GM12878 (cell line): ENCODE data around the gene PCDHGA4. TPM values are rescaled to one million over a fixed set of nuclear protein-coding genes. Genes with fewer than 3 reads are reported as not detected.

ENCODE experiments used
- ATAC-seq: fragments of 200-7000 bp; cut with Tn5 transposase; 3 replicates; pipeline ENCODE4 v1.9.1; 2020; ENCODE audit warnings: mild to moderate bottlenecking, moderate library complexity
- BruUV-seq: library from RNA; stranded (reverse); fragments of 400-500 nt; replicated peaks from 2 replicates; lab custom pipeline; 2021; lab: Mats Ljungman, UMichigan
- CTCF ChIA-PET: fragments of 300-600 bp; sonication (Branson Sonifier 250); formaldehyde crosslinking; extraction: SDS; loops from one replicate; lab custom pipeline; 2021; ENCODE audit warnings: inconsistent platforms; lab: Yijun Ruan, JAX
- POLR2A ChIA-PET: fragments of 350-600 bp; formaldehyde crosslinking; extraction: SDS; loops from one replicate; lab custom pipeline; 2021; ENCODE audit warnings: inconsistent platforms; lab: Charles Lee
- RAD21 ChIA-PET: fragments of 300-600 bp; sonication (Branson Sonifier 250); formaldehyde crosslinking; loops from one replicate; lab custom pipeline; 2023; ENCODE audit warnings: antibody characterized with exemption; ENCODE audit not compliant: unreplicated experiment; lab: Charles Lee
- SMC1A ChIA-PET: fragments of 300-600 bp; sonication (Branson Sonifier 250); formaldehyde crosslinking; loops from one replicate; lab custom pipeline; 2023; ENCODE audit not compliant: unreplicated experiment, uncharacterized antibody; lab: Charles Lee
- DNase-seq: peaks from one replicate; pipeline ENCODE4 v3.0.0-alpha.2; 2011; ENCODE audit warnings: low read depth, low spot score
- FAIRE-seq: peaks from 3 replicates; lab custom pipeline; 2011; peaks lifted over from hg19 to GRCh38; lab: Jason Lieb, UNC
- H2AFZ ChIP-seq: 2 replicates; pipeline ENCODE4 v1.6.0; 2011; ENCODE audit warnings: low read depth, low read length, control low read depth; ENCODE audit not compliant: control insufficient read depth
- H3K27ac ChIP-seq: 2 replicates; pipeline ENCODE4 v1.5.1; 2011; ENCODE audit warnings: control low read depth; ENCODE audit not compliant: control insufficient read depth, insufficient read depth
- H3K27me3 ChIP-seq, 2 experiments: replicated peaks in 1 of 2; 2 replicates each; pipeline versions ENCODE4 v1.6.0 to v1.6.1; 2011; ENCODE audit warnings: low read length in 1 of 2; ENCODE audit not compliant: control insufficient read depth in 2 of 2, insufficient read depth in 2 of 2
- H3K36me3 ChIP-seq, 2 experiments: 2 replicates each; pipeline ENCODE4 v1.5.1; 2011; ENCODE audit warnings: low read length in 1 of 2; ENCODE audit not compliant: control insufficient read depth in 2 of 2, insufficient read depth in 2 of 2
- H3K4me1 ChIP-seq: 2 replicates; pipeline ENCODE4 v1.6.1; 2011; ENCODE audit warnings: mild to moderate bottlenecking, low read length, moderate library complexity, mixed read lengths; ENCODE audit not compliant: control insufficient read depth, insufficient read depth
- H3K4me2 ChIP-seq: 2 replicates; pipeline ENCODE4 v1.6.0; 2011; ENCODE audit warnings: control low read depth; ENCODE audit not compliant: control insufficient read depth, insufficient read depth
- H3K4me3 ChIP-seq: fragments of 200-600 bp; sonication (generic); 2 replicates; pipeline ENCODE4 v1.5.1; 2016
- H3K79me2 ChIP-seq: 2 replicates; pipeline ENCODE4 v1.6.0; 2011; ENCODE audit warnings: low read length; ENCODE audit not compliant: control insufficient read depth, insufficient read depth
- H3K9ac ChIP-seq: 2 replicates; pipeline ENCODE4 v1.8.0; 2011; ENCODE audit warnings: low read length, control low read depth, mixed read lengths; ENCODE audit not compliant: control insufficient read depth, insufficient read depth
- H3K9me3 ChIP-seq: replicated peaks from 3 replicates; pipeline ENCODE4 v1.5.1; 2011; ENCODE audit warnings: mild to moderate bottlenecking, low read length; ENCODE audit not compliant: control insufficient read depth, insufficient read depth
- H4K20me1 ChIP-seq: 2 replicates; pipeline ENCODE4 v1.6.0; 2011; ENCODE audit not compliant: control insufficient read depth, insufficient read depth
- ATF7 ChIP-seq: fragments of 450-650 bp; IDR thresholded peaks from 2 replicates; pipeline ENCODE4 v1.6.1; 2016; ENCODE audit warnings: low read depth, mild to moderate bottlenecking
- ELK1 ChIP-seq: IDR thresholded peaks from 2 replicates; pipeline ENCODE4 v1.6.1; 2012; ENCODE audit warnings: low read depth, low read length, improper control_type of control experiment
- EZH2 ChIP-seq: IDR thresholded peaks from 2 replicates; pipeline ENCODE4 v1.6.1; 2012; ENCODE audit warnings: low read depth, mild to moderate bottlenecking, control low read depth, inconsistent platforms, low read length, borderline replicate concordance; ENCODE audit not compliant: control insufficient read depth
- KDM1A ChIP-seq: fragments of 200-600 bp; sonication (generic); IDR thresholded peaks from 2 replicates; pipeline ENCODE4 v1.6.1; 2016; ENCODE audit warnings: borderline replicate concordance
- MEF2A ChIP-seq: IDR thresholded peaks from 2 replicates; pipeline ENCODE4 v1.6.1; 2011; ENCODE audit warnings: low read depth, mild to moderate bottlenecking, low read length, moderate library complexity; ENCODE audit not compliant: insufficient read depth
- NRF1 ChIP-seq: conservative IDR thresholded peaks from 2 replicates; pipeline ENCODE4 v1.6.1; 2011; ENCODE audit warnings: mild to moderate bottlenecking, low read depth, low read length, improper control_type of control experiment
- RELA ChIP-seq: fragments of 450-650 bp; IDR thresholded peaks from 2 replicates; pipeline ENCODE4 v1.8.0; 2014; ENCODE audit warnings: borderline replicate concordance; ENCODE audit not compliant: partially characterized antibody
- RFX5 ChIP-seq: IDR thresholded peaks from 2 replicates; pipeline ENCODE4 v1.6.1; 2011; ENCODE audit warnings: low read depth, low read length, improper control_type of control experiment
- SKIL ChIP-seq: fragments of 450-650 bp; IDR thresholded peaks from 2 replicates; pipeline ENCODE4 v1.6.1; 2017; ENCODE audit warnings: mild to moderate bottlenecking, low read depth, inconsistent platforms; ENCODE audit not compliant: poor library complexity, severe bottlenecking
- SP1 ChIP-seq: IDR thresholded peaks from one replicate; pipeline ENCODE4 v1.6.1; 2011; ENCODE audit warnings: low read depth, low read length
- SREBF1 ChIP-seq: IDR thresholded peaks from 2 replicates; pipeline ENCODE4 v1.6.1; 2012; ENCODE audit warnings: mild to moderate bottlenecking, low read length
- WRNIP1 ChIP-seq: IDR thresholded peaks from 2 replicates; pipeline ENCODE4 v1.6.1; 2011; ENCODE audit warnings: low read depth, low read length, improper control_type of control experiment, borderline replicate concordance
- ZBTB11 ChIP-seq: fragments of 450-650 bp; formaldehyde crosslinking; IDR thresholded peaks from 2 replicates; pipeline ENCODE4 v1.5.0; 2022; ENCODE audit warnings: mild to moderate bottlenecking, missing genetic modification characterization
- WGBS: methylation state at CpG from one replicate; pipeline ENCODE4 v1.1.6; 2016; ENCODE audit warnings: low lambda C conversion rate; ENCODE audit not compliant: insufficient replicate concordance, insufficient coverage; ENCODE audit errors: missing lambda C conversion rate; 5-methylcytosine and 5-hydroxymethylcytosine counted together
- in situ Hi-C: fragments of 300-500 bp; cut with MboI; formaldehyde crosslinking; loops from 9 replicates; pipeline ENCODE4 v1.14.3; 2018; ENCODE audit warnings: mixed read lengths
- intact Hi-C: fragments of 100-400 bp; cut with micrococcal nuclease; formaldehyde crosslinking; loops from one replicate; pipeline ENCODE4 v1.14.2; 2022; ENCODE audit not compliant: unreplicated experiment
- polyA plus RNA-seq, 11 experiments: library from polyadenylated mRNA; depleted of rRNA in 4 of 11; unstranded in 6 of 11; stranded (reverse) in 5 of 11; fragments of >200 nt; fragmentation: Nextera tagmentation in 4 of 11; fragmentation: Illumina TruSeq in 1 of 11; extraction: Ambion mirVana in 4 of 11; extraction: Trizol in 1 of 11; gene quantifications; 1 replicate in 1 of 11; 2 replicates in 10 of 11; pipeline versions ENCODE4 v1.2.1 to v1.2.3, GENCODE V29; 2011 to 2016; ENCODE audit warnings: inconsistent platforms in 2 of 11, missing spikeins in 2 of 11, low read depth in 1 of 11
- total RNA-seq, 4 experiments: library from RNA; depleted of rRNA in 3 of 4; stranded (reverse); fragments of >200 nt in 3 of 4; fragmentation: Illumina TruSeq in 1 of 4; extraction: Trizol in 1 of 4; gene quantifications; 2 replicates each; pipeline versions ENCODE4 v1.2.1 to v1.2.3, GENCODE V29; 2013 to 2021
- TF ChIP-seq, protein P1 (sequence below): IDR thresholded peaks from 2 replicates; pipeline ENCODE4 v1.6.1; 2011; ENCODE audit warnings: borderline replicate concordance, low read depth, mild to moderate bottlenecking, moderate library complexity, low read length; ENCODE audit not compliant: insufficient read depth, poor library complexity, severe bottlenecking

Gene PCDHGA4
- total and polyA plus RNA-seq, 10 of the 15 experiments (the other 5 are each of a cell fraction or from before 2014, with no cell fraction given), result 0.09 to 0.17 (median 0.13) TPM; not detected in 3

DNA sequence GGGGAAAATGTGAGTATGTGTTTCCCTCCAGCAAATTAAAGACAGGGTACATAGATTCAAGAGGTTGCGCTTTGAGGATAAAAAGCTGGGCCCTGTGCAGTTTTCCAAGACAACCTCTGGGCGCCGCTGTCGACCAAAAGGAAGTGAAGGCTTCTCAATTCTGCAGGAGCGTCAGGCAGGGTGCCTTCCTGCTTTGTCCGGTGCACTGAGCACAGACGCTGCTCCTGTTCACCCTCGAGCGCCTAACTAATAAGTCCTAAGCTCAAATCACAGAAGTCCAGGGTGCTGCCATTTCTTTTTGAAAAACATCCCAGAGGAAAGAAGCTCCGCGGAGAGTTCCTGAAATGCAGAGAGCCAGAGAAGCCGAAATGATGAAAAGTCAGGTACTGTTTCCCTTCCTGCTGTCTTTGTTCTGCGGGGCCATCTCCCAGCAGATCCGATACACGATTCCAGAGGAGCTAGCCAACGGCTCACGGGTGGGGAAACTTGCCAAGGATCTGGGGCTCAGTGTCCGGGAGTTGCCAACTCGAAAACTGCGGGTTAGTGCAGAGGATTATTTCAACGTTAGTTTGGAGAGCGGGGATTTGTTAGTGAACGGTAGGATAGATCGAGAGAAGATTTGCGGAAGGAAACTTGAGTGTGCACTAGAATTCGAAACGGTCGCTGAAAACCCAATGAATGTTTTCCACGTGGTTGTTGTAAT is 4.8 kb upstream of the PCDHGA4 start, which contains the start of gene PCDHGB1 (continued):
- no peak for TF ChIP-seq SKIL

- H3K9me3 ChIP-seq, result no peaks in the 10 kb centered on the region; the same call in 1 of the 3 replicates
- H4K20me1 ChIP-seq, result no peaks in the 10 kb centered on the region
- H3K36me3 ChIP-seq, result no peaks in the 10 kb centered on the region
- in situ Hi-C loops (no loop called here), intact Hi-C loops (no loop called here)
- BruUV-seq, result no TSS peak
- no peak for DNase-seq
- CTCF ChIA-PET, result no interaction called here
- RAD21 ChIA-PET, result no interaction called here
- H3K27ac ChIP-seq, result no peak overlapping the region
- WGBS, result 82% methylated on average over 20 of the region's 36 CpGs
- no peak overlapping the region for H3K4me3 ChIP-seq
- SMC1A ChIA-PET, result no interaction called here
- no peaks in the 10 kb centered on the region for H3K79me2 ChIP-seq
- no peak overlapping the region for H2AFZ ChIP-seq
- POLR2A ChIA-PET, result no interaction called here
- H3K9ac ChIP-seq, result no peak overlapping the region
- no peak overlapping the region for H3K4me2 ChIP-seq
- H3K27me3 ChIP-seq, result no peaks in the 10 kb centered on the region
- no peak for FAIRE-seq
- no peaks in the 10 kb centered on the region for H3K4me1 ChIP-seq
- no peak for ATAC-seq
- no peak for TF ChIP-seq ELK1
- TF ChIP-seq MEF2A, result no peak
- no peak for TF ChIP-seq KDM1A
- no peak for TF ChIP-seq RFX5
- TF ChIP-seq NRF1, result no peak
- TF ChIP-seq SREBF1, result no peak
- no peak for TF ChIP-seq EZH2
- TF ChIP-seq SP1, result no peak
- no peak for TF ChIP-seq RELA
- no peak for TF ChIP-seq WRNIP1
- no peak for TF ChIP-seq ZBTB11 (CRISPR knock-in tag)
- TF ChIP-seq ATF7, result no peak
- TF ChIP-seq, protein P1, sequence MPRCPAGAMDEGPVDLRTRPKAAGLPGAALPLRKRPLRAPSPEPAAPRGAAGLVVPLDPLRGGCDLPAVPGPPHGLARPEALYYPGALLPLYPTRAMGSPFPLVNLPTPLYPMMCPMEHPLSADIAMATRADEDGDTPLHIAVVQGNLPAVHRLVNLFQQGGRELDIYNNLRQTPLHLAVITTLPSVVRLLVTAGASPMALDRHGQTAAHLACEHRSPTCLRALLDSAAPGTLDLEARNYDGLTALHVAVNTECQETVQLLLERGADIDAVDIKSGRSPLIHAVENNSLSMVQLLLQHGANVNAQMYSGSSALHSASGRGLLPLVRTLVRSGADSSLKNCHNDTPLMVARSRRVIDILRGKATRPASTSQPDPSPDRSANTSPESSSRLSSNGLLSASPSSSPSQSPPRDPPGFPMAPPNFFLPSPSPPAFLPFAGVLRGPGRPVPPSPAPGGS, result no peak
Observed at GRCh38 chr5:141351591-141351990, 3.2 kb upstream of the PCDHGA4 start.
